ENCODE measurements around the gene CADM2. TPM values are rescaled to one million over a fixed set of nuclear protein-coding genes. Genes with fewer than 3 reads are reported as not detected.

CADM2 gene
- total RNA-seq, 2 experiments from 2014 or later, result not detected

DNA sequence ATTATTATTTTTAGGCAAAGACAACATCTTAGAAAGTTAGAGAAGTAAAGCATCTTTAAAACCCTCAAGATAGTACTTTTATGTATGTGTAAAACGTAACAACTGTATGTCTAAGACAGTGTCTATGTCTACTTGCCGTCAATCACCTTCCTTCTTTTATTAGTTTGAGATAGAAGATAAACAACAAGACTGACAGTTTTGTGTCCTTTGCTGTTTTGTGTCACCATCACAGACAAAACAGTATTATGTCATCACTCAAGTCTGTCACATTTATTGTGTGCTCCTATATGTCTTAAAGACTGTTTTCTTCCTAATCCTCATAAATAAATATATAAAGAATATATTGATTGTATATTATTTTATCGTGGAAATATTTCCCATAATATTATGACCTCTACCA is 908.3 kb downstream of the CADM2 start:
- Mint-ChIP-seq H3K9me3 (no peaks in the 10 kb centered on the region), H3K4me1 (no peaks in the 10 kb centered on the region), H3K27me3 (no peaks in the 10 kb centered on the region), H3K27ac (no peak overlapping the region), H3K36me3 (ENCODE audit: low read depth) (no peaks in the 10 kb centered on the region), H3K4me3 (no peak overlapping the region)
- POLR2A ChIA-PET, result no interaction called here
- no peak for DNase-seq
- CTCF ChIA-PET, result no interaction called here

DNA sequence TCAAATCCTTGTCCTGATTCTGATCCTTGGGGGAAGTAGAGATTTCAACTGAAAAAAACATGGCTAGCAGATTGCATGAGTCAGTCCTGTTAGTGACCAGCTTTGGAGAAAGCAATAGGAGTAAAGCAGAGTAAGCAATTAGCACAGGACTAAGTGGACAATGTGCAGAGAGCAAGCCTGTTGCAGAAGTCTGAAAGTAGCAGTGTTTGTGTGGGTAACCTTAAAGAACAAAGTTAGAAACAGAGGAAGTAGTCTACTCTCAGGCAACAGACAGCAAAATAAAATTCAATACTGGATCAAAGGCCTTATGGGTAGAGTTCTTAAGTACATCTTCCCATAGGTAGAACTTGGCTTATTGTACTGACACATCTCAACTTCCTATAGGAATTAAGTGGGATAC is 916.8 kb downstream of the CADM2 start:
- H3K4me3 Mint-ChIP-seq, result no peak overlapping the region
- H3K27me3 Mint-ChIP-seq, result no peaks in the 10 kb centered on the region

DNA sequence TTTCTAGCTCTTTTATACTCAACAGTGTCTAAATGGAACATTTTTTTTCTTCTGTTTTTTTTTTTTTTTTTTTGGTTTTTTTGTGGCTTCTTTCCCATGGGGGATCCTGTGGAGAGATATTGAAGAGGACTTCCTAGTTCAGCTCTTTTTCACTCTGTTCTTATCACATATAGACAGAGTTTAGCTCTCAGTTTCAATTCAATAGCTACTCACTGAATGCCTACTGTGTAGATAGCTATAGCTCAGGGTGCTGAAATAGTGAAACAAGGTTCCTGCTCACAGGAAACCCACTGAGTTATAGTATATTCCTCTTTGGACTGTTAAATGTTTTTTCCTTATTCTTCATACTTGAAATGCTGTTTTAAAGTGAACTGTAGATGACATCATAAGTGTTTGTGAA is 918.8 kb downstream of the CADM2 start:
- CTCF ChIA-PET, result no interaction called here
- Mint-ChIP-seq H3K27ac (no peak overlapping the region), H3K27me3 (no peaks in the 10 kb centered on the region), H3K36me3 (ENCODE audit: low read depth) (no peaks in the 10 kb centered on the region), H3K9me3 (peaks cover 4% of the 10 kb centered on the region), H3K4me1 (no peaks in the 10 kb centered on the region), H3K4me3 (no peak overlapping the region)
- POLR2A ChIA-PET, result no interaction called here
- no peak for DNase-seq

More for the DNA sequence above, 916.8 kb downstream of the CADM2 start:
- no peaks in the 10 kb centered on the region for H3K4me1 Mint-ChIP-seq
- H3K9me3 Mint-ChIP-seq, result peaks cover 2% of the 10 kb centered on the region
- H3K27ac Mint-ChIP-seq, result no peak overlapping the region
- H3K36me3 Mint-ChIP-seq (ENCODE audit: low read depth), result no peaks in the 10 kb centered on the region
- CTCF ChIA-PET, result no interaction called here
- no peak for DNase-seq
- POLR2A ChIA-PET, result no interaction called here

DNA sequence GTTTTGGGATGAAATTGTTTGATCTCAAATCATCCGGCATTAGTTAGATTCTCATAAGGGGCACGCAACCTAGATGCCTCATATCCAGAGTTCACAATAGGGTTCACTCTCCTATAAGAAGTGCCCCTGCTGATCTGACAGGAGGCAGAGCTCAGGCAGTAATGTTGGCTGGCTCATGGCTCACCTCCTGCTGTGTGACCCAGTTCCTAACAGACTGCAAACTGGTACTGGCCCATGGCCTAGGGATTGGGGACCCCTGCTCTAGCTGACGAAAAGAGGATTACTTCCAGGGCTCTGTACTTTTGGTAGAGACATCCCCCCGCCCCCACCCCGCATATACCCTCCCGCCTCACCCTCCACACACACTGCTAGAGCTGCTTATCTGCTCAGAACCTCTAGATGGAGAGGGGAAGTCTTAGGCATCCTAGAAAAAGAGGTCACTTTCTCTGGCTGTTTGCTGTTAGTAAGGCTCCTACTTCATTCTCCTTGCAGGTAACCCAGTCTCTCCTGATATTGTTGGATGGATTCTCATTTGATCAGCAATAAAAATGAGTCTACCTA is 923.1 kb downstream of the CADM2 start:
- peaks cover 4% of the 10 kb centered on the region for H3K9me3 Mint-ChIP-seq
- DNase-seq, result no peak
- H3K4me1 Mint-ChIP-seq, result no peaks in the 10 kb centered on the region
- no peak overlapping the region for H3K27ac Mint-ChIP-seq
- ChIA-PET CTCF (interaction anchor here (1.2 kb wide), 1 partner anchor 9 kb away, joined by 4 read pairs; no protein-coding TSS in a partner anchor), POLR2A (no interaction called here)
- H3K36me3 Mint-ChIP-seq (ENCODE audit: low read depth), result no peaks in the 10 kb centered on the region
- no peaks in the 10 kb centered on the region for H3K27me3 Mint-ChIP-seq
- H3K4me3 Mint-ChIP-seq, result no peak overlapping the region

DNA sequence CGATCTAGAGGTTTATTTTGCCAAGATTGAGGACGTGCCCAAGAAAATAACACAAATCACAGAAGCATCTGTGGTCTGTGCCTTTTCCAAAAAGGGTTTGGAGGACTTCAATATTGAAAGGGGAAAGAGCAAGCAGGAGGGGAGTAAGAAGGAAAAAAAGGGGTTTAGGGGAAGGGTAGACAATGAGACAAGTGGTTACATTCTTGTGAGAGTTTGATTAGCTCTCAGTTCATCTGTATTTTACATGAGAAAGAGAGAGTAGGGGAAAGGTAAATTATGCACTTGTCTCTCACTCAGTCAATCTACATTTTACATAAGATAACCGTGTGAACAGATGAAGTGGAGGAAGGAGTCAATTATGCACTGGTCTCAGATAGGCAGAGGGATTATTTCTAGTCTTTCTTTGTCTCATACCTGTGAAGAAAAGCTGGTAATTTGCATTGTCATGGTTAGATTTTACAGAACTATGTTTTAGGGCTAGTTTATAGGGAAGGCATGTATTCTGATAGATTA is 931.3 kb downstream of the CADM2 start:
- Mint-ChIP-seq H3K27ac (no peak overlapping the region), H3K36me3 (ENCODE audit: low read depth) (no peaks in the 10 kb centered on the region), H3K4me3 (no peak overlapping the region), H3K9me3 (peaks cover 6% of the 10 kb centered on the region), H3K4me1 (no peaks in the 10 kb centered on the region), H3K27me3 (no peaks in the 10 kb centered on the region)
- ChIA-PET POLR2A (no interaction called here), CTCF (no interaction called here)
- no peak for DNase-seq

DNA sequence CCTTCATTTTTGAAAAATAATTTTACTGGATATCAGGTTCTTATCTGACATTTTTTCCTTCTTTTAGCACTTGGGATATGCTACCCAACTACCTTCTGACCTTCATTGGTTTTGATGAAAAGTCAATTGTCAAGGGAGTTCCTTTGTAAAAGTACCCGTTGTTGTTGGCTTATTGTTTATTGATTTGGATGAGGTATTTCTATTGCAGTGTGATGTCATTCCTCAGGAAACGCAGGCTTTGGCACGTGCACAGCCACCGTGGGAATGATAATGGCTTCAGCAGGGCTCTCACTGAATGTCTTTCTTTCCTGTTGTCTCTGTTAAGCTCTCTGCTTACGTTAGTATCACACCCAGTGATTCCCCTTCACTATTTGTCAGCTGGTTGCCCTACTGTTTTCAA is 944.6 kb downstream of the CADM2 start:
- DNase-seq, result no peak
- Mint-ChIP-seq H3K36me3 (ENCODE audit: low read depth) (no peaks in the 10 kb centered on the region), H3K4me3 (no peak overlapping the region), H3K9me3 (peaks cover 5% of the 10 kb centered on the region), H3K27ac (no peak overlapping the region), H3K4me1 (no peaks in the 10 kb centered on the region), H3K27me3 (no peaks in the 10 kb centered on the region)
- POLR2A ChIA-PET, result no interaction called here
- CTCF ChIA-PET, result no interaction called here

DNA sequence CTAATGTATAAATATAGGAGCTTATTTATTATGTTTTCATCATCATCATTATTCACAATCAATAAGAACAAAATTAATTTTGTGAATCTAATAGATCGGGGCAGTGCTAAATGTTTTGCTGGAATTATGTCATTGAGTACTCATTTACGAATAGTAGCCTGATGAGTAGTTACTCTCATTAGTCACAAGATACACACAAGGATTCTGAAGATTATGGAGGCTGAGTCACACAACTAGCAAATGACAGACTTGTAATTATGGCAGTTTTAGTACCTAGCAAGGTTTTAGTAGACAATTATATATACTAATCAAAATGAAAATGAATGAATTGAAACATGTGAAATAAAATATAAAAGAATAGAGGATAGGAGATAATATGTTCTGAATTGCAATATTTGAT is 954.2 kb downstream of the CADM2 start:
- CTCF ChIA-PET, result no interaction called here
- no peaks in the 10 kb centered on the region for H3K36me3 Mint-ChIP-seq (ENCODE audit: low read depth)
- DNase-seq, result no peak
- no peaks in the 10 kb centered on the region for H3K4me1 Mint-ChIP-seq
- H3K27me3 Mint-ChIP-seq, result no peaks in the 10 kb centered on the region
- POLR2A ChIA-PET, result no interaction called here
- peaks cover 6% of the 10 kb centered on the region for H3K9me3 Mint-ChIP-seq
- H3K27ac Mint-ChIP-seq, result no peak overlapping the region
- H3K4me3 Mint-ChIP-seq, result no peak overlapping the region

DNA sequence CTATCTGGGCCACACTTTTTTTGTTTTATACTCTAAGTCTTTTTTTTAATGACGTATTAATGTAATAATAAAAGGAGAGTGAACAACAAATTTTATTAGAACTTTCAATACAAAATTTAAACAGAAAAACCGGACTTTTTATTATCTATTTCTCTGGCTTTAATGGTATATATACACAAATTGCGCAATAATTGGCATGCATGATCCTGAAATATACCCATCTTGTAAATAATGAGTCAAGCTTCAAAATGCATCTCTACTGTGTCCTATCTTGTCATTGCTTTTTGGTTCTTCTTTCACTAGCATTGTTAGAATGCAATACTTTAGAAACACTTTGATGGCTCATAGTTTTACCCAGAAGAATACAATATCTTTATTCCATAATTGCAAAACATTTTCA is 963.6 kb downstream of the CADM2 start:
- CTCF ChIA-PET, result no interaction called here
- H3K27me3 Mint-ChIP-seq, result no peaks in the 10 kb centered on the region
- H3K27ac Mint-ChIP-seq, result no peak overlapping the region
- POLR2A ChIA-PET, result no interaction called here
- peaks cover 7% of the 10 kb centered on the region for H3K9me3 Mint-ChIP-seq
- H3K4me3 Mint-ChIP-seq, result no peak overlapping the region
- H3K4me1 Mint-ChIP-seq, result no peaks in the 10 kb centered on the region
- H3K36me3 Mint-ChIP-seq (ENCODE audit: low read depth), result no peaks in the 10 kb centered on the region
- DNase-seq, result no peak

DNA sequence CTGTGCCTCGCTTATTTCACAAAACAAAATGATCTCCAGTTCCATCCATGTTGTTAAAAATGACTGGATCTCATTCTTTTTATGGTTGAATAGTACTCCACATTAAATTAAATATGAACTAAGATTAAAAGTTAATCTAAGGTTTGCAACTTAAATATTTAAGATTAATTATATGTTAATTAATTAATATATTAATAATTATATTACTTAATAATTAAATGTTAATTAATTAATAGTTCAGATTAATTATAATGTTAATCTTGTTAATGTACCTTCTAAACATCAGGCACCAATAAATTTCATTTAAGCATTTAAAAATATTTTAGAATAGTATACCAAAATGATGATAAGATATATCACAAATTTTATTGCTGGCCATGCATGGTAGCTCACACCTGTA is 971.9 kb downstream of the CADM2 start:
- POLR2A ChIA-PET, result no interaction called here
- peaks cover 2% of the 10 kb centered on the region for H3K9me3 Mint-ChIP-seq
- H3K4me1 Mint-ChIP-seq, result no peaks in the 10 kb centered on the region
- CTCF ChIA-PET, result no interaction called here
- H3K27ac Mint-ChIP-seq, result no peak overlapping the region
- no peak overlapping the region for H3K4me3 Mint-ChIP-seq
- DNase-seq, result no peak
- no peaks in the 10 kb centered on the region for H3K36me3 Mint-ChIP-seq (ENCODE audit: low read depth)
- no peaks in the 10 kb centered on the region for H3K27me3 Mint-ChIP-seq

DNA sequence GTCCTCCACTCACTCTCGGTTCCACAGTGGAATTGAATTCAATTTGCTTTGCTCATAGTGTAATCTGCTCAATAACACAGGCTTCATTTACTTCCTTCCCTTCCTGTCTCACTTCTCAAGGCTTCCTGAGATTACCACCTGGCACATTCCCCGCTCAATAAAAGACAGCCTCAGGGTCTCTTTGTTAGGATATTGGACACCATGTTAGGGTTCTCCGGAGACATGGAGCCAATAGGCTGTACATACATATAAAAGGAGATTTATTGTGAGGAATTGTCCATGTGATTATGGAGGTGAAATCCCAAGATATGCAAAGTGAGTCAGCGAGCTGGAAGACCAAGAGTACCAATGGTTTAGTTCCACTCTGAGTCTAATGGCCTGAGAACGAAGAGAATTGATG is 974.5 kb downstream of the CADM2 start:
- CTCF ChIA-PET, result no interaction called here
- Mint-ChIP-seq H3K4me3 (no peak overlapping the region), H3K4me1 (no peaks in the 10 kb centered on the region), H3K36me3 (ENCODE audit: low read depth) (no peaks in the 10 kb centered on the region), H3K27ac (no peak overlapping the region), H3K27me3 (no peaks in the 10 kb centered on the region), H3K9me3 (peaks cover 2% of the 10 kb centered on the region)
- no peak for DNase-seq
- POLR2A ChIA-PET, result no interaction called here

DNA sequence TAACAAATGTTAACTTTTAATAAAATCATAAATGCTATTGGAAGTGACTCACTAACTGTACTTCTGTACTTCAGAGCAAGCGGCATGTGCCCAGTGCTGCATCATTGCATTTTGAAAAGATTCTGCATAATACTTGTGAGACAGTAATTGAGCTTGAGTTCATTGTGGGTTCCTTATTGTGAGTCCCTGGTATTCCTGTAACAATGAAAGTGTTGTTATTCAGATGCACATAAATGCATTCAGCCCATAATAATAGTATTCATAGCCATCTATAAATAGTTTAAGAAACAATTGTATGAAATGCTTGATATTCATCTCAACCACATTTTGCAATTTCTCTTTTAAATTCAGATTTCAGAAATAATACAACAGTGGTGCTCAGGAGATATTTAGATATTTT is 976.4 kb downstream of the CADM2 start:
- no peaks in the 10 kb centered on the region for H3K27me3 Mint-ChIP-seq
- H3K4me3 Mint-ChIP-seq, result no peak overlapping the region
- no peak for DNase-seq
- H3K36me3 Mint-ChIP-seq (ENCODE audit: low read depth), result no peaks in the 10 kb centered on the region
- ChIA-PET POLR2A (no interaction called here), CTCF (no interaction called here)
- peaks cover 2% of the 10 kb centered on the region for H3K9me3 Mint-ChIP-seq
- no peak overlapping the region for H3K27ac Mint-ChIP-seq
- no peaks in the 10 kb centered on the region for H3K4me1 Mint-ChIP-seq

DNA sequence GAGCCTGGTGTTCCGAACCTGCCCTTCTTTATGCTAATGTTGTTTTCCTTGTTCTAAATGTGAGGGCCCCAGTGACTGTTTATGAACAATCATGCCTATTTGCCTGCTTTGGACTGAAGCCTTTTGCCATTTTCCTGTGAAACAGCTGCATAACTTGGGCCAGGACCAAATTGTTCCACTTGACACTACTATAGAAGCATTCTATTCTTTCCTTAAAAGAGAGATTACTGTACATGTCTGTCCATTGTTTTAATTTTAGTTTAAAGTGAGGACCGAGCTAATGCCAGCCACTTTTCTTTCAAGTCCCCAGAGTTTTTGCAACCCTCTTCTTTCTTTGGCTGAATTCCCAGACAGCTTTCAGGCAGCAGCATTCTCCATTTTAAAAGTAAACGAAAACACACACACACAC is 980.3 kb downstream of the CADM2 start:
- H3K27ac Mint-ChIP-seq, result no peak overlapping the region
- peaks cover 2% of the 10 kb centered on the region for H3K9me3 Mint-ChIP-seq
- no peaks in the 10 kb centered on the region for H3K4me1 Mint-ChIP-seq
- no peaks in the 10 kb centered on the region for H3K36me3 Mint-ChIP-seq (ENCODE audit: low read depth)
- no peak overlapping the region for H3K4me3 Mint-ChIP-seq
- no peaks in the 10 kb centered on the region for H3K27me3 Mint-ChIP-seq
- no peak for DNase-seq
- ChIA-PET CTCF (no interaction called here), POLR2A (no interaction called here)

DNA sequence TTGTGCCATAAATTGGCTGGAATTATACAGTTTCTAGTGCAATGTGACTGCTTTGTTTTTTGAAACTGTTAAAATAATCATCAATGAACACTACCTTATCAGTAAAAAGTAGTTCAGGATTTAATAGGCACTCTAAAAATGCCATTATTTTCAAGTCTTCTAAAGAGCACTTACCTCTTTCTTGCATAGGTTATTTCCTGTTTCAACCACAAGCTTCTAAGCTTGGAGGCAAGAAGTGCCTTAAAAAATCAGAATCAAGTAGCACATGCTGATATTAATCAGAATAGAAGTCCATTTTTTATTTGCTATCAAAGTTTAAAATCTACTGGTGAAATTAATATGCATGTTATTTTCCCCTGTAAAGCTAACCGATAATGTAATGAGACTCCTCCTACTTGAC is 991.6 kb downstream of the CADM2 start:
- Mint-ChIP-seq H3K4me3 (no peak overlapping the region), H3K9me3 (no peaks in the 10 kb centered on the region), H3K27me3 (no peaks in the 10 kb centered on the region), H3K36me3 (ENCODE audit: low read depth) (no peaks in the 10 kb centered on the region), H3K4me1 (no peaks in the 10 kb centered on the region), H3K27ac (no peak overlapping the region)
- DNase-seq, result no peak
- CTCF ChIA-PET, result no interaction called here
- POLR2A ChIA-PET, result no interaction called here

DNA sequence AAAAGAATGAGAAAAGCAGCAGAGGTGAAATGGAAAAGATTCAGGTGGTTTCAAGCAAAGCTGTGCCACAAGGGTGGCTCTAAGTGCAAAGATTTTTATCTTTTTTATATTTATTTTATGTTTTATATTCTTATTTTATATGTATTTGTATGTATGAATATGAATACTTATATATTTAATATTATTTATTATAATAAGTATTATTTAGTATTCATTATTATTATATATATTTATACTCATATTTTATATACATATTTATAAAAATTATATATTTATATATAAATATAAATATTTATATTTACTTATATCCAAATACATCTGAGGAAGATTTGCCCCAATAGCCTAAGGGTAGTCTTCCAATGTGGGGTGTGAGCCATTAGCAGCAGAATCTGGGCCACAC is 1002.0 kb downstream of the CADM2 start:
- POLR2A ChIA-PET, result no interaction called here
- Mint-ChIP-seq H3K27me3 (no peaks in the 10 kb centered on the region), H3K27ac (no peak overlapping the region), H3K4me3 (no peak overlapping the region), H3K4me1 (no peaks in the 10 kb centered on the region), H3K9me3 (peaks cover 5% of the 10 kb centered on the region), H3K36me3 (ENCODE audit: low read depth) (no peaks in the 10 kb centered on the region)
- CTCF ChIA-PET, result no interaction called here
- no peak for DNase-seq

All from activated CD4-positive, alpha-beta T cell treated with anti-CD3 and anti-CD28 coated beads, Interleukin-2, amount 10 ng/mL, durations not matched to agents 7 days and 5 days (primary cell).